Mesendoderm (in vitro differentiated cells): Measurements from ENCODE around the gene NAA11.

Experiments used
- DNase-seq: peaks from one replicate; pipeline ENCODE4 v3.0.0; 2013
- H2AK5ac ChIP-seq: 2 replicates; pipeline ENCODE4 v1.6.1; 2013; ENCODE audit warnings: low read length, inconsistent platforms
- H2BK120ac ChIP-seq: 2 replicates; pipeline ENCODE4 v1.6.1; 2013; ENCODE audit warnings: low read depth, mild to moderate bottlenecking, low read length, moderate library complexity, mixed read lengths
- H2BK15ac ChIP-seq: replicated peaks from 2 replicates; pipeline ENCODE4 v1.6.1; 2013; ENCODE audit warnings: low read depth, mild to moderate bottlenecking, moderate library complexity
- H2BK5ac ChIP-seq: 2 replicates; pipeline ENCODE4 v1.6.1; 2013; ENCODE audit warnings: low read length, inconsistent platforms
- H3K18ac ChIP-seq: 2 replicates; pipeline ENCODE4 v1.6.1; 2013; ENCODE audit warnings: mild to moderate bottlenecking, low read length, mixed read lengths
- H3K23ac ChIP-seq: one replicate; pipeline ENCODE4 v1.6.1; 2013; ENCODE audit warnings: low read length
- H3K27ac ChIP-seq: 2 replicates; pipeline ENCODE4 v1.5.1; 2013; ENCODE audit warnings: low read depth, mild to moderate bottlenecking, inconsistent platforms, low read length, moderate library complexity
- H3K27me3 ChIP-seq: 2 replicates; pipeline ENCODE4 v1.6.1; 2013; ENCODE audit warnings: low read length, control low read depth, mild to moderate bottlenecking, inconsistent platforms; ENCODE audit not compliant: insufficient read depth, poor library complexity
- H3K36me3 ChIP-seq: 2 replicates; pipeline ENCODE4 v1.6.1; 2013; ENCODE audit warnings: low read length, inconsistent platforms; ENCODE audit not compliant: control insufficient read depth, insufficient read depth
- H3K4ac ChIP-seq: one replicate; pipeline ENCODE4 v1.6.1; 2013; ENCODE audit warnings: low read depth, mild to moderate bottlenecking, low read length, moderate library complexity
- H3K4me1 ChIP-seq: 2 replicates; pipeline ENCODE4 v1.6.1; 2013; ENCODE audit warnings: low read depth, low read length, inconsistent platforms; ENCODE audit not compliant: control insufficient read depth
- H3K4me2 ChIP-seq: 2 replicates; pipeline ENCODE4 v1.6.1; 2013; ENCODE audit warnings: low read length
- H3K4me3 ChIP-seq: 2 replicates; pipeline ENCODE4 v1.5.1; 2013; ENCODE audit warnings: mild to moderate bottlenecking, low read length
- H3K56ac ChIP-seq: one replicate; pipeline ENCODE4 v1.6.1; 2013; ENCODE audit warnings: low read length
- H3K79me1 ChIP-seq: 2 replicates; pipeline ENCODE4 v1.6.1; 2013; ENCODE audit warnings: low read length, inconsistent platforms
- H3K79me2 ChIP-seq: 2 replicates; pipeline ENCODE4 v1.6.1; 2013; ENCODE audit warnings: mild to moderate bottlenecking, low read length; ENCODE audit not compliant: control insufficient read depth, insufficient read depth
- H3K9ac ChIP-seq: 2 replicates; pipeline ENCODE4 v1.6.1; 2013; ENCODE audit warnings: low read length, inconsistent platforms
- H4K5ac ChIP-seq: one replicate; pipeline ENCODE4 v1.6.1; 2013; ENCODE audit warnings: low read length
- H4K8ac ChIP-seq: one replicate; pipeline ENCODE4 v1.6.1; 2013; ENCODE audit warnings: low read depth, mild to moderate bottlenecking, control low read depth, low read length, moderate library complexity
- WGBS: extraction: QIAGEN DNeasy Blood & Tissue Kit; methylation state at CpG from one replicate; pipeline ENCODE4 v1.1.7; 2013; ENCODE audit warnings: low lambda C conversion rate, missing lambda C conversion rate; ENCODE audit not compliant: insufficient coverage; ENCODE audit errors: extremely low coverage; 5-methylcytosine and 5-hydroxymethylcytosine counted together

The NAA11 gene

DNA sequence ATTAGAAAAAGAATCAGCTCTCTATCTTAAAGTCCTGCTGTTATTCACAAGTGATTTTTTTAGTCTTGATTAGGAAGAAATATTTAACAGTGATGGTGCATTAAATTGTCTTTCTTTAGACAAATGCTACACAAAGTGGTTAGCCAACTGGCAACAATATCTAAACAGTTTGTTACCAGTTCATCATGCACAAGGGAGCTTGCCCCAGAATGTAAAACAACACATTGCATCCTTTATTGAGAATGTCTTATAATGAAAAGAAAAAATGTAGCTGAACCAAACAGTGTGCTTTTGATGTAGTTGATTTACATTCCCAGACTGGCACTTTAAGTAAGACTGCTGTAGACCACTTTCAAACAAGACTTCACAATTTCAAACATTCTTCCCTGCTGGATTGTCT lies 34.1 kb upstream of the NAA11 start:
- Histone ChIP-seq H2BK15ac (no peak overlapping the region), H3K79me1 (no peaks in the 10 kb centered on the region), H3K79me2 (no peaks in the 10 kb centered on the region), H4K8ac (no peak overlapping the region), H3K4me3 (no peak overlapping the region), H2BK5ac (no peak overlapping the region), H3K18ac (no peak overlapping the region), H3K4me1 (no peaks in the 10 kb centered on the region), H3K4me2 (no peak overlapping the region), H3K27me3 (no peaks in the 10 kb centered on the region), H3K27ac (no peak overlapping the region), H3K9ac (no peak overlapping the region), H3K4ac (no peak overlapping the region), H2BK120ac (no peak overlapping the region), H4K5ac (no peak overlapping the region), H3K23ac (no peak overlapping the region), H3K36me3 (no peaks in the 10 kb centered on the region), H3K56ac (no peak overlapping the region), H2AK5ac (no peak overlapping the region)
- no peak for DNase-seq

DNA sequence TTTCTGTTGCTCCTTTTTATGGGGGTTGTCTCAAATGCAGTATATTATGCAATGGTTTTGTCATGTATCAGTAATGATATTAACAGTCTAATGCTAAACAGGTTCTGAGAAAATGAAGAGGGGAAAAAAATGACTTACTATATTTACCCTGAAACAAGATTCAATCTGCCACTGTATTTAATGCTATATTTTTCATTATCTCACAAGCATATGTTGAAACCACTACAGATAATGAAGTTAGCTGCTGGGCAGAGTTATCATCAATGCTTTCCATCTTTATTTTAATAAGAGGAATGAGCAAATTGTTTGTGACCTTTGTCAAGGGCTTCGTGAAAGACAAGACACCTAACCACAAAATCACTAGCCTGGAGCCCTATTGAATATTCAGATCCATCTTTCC lies 32.6 kb upstream of the NAA11 start:
- H3K4me2 ChIP-seq = no peak overlapping the region
- no peaks in the 10 kb centered on the region for H3K79me2 ChIP-seq
- no peak overlapping the region for H3K4me3 ChIP-seq
- no peak overlapping the region for H3K27ac ChIP-seq
- H3K4ac ChIP-seq = no peak overlapping the region
- no peak overlapping the region for H3K23ac ChIP-seq
- no peak overlapping the region for H3K18ac ChIP-seq
- H4K8ac ChIP-seq = no peak overlapping the region
- H2BK5ac ChIP-seq = no peak overlapping the region
- H2BK15ac ChIP-seq = no peak overlapping the region
- no peak overlapping the region for H3K9ac ChIP-seq
- no peak for DNase-seq
- H4K5ac ChIP-seq = no peak overlapping the region
- no peaks in the 10 kb centered on the region for H3K4me1 ChIP-seq
- no peaks in the 10 kb centered on the region for H3K36me3 ChIP-seq
- no peak overlapping the region for H3K56ac ChIP-seq
- no peaks in the 10 kb centered on the region for H3K27me3 ChIP-seq
- H2BK120ac ChIP-seq = no peak overlapping the region
- no peak overlapping the region for H2AK5ac ChIP-seq
- H3K79me1 ChIP-seq = no peaks in the 10 kb centered on the region
- no CpG with 5 or more reads among the region's 1 CpG for WGBS

DNA sequence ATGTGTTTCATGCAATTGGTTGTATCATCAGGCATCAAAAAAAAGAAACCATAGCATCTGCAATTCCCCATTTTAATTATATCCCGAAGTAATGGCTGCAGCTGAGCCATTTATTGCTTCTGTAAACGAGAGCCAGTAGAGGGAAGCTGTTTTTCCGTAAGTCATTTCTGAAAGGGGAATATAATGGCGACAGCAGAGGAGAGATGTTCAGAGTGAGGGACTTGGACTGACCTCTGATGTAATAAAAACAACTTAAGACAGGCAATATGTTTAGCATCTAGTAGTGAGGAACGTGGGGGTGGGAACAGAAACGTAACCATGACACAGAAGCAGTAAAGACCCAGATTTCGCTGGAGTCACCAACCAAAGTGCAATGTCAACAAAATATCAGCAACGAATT lies 31.5 kb upstream of the NAA11 start:
- no peak overlapping the region for H4K5ac ChIP-seq
- no peak overlapping the region for H3K18ac ChIP-seq
- H3K4me1 ChIP-seq = no peaks in the 10 kb centered on the region
- no peak overlapping the region for H3K4me2 ChIP-seq
- H3K56ac ChIP-seq = no peak overlapping the region
- H3K4ac ChIP-seq = no peak overlapping the region
- H3K23ac ChIP-seq = no peak overlapping the region
- no peaks in the 10 kb centered on the region for H3K79me1 ChIP-seq
- no peak overlapping the region for H2AK5ac ChIP-seq
- no peak overlapping the region for H4K8ac ChIP-seq
- no peaks in the 10 kb centered on the region for H3K79me2 ChIP-seq
- no peak overlapping the region for H3K27ac ChIP-seq
- H2BK15ac ChIP-seq = no peak overlapping the region
- DNase-seq = no peak
- H3K4me3 ChIP-seq = no peak overlapping the region
- H3K27me3 ChIP-seq = no peaks in the 10 kb centered on the region
- no peak overlapping the region for H2BK5ac ChIP-seq
- WGBS = no CpG with 5 or more reads among the region's 8 CpGs
- no peak overlapping the region for H3K9ac ChIP-seq
- H2BK120ac ChIP-seq = no peak overlapping the region
- H3K36me3 ChIP-seq = no peaks in the 10 kb centered on the region

DNA sequence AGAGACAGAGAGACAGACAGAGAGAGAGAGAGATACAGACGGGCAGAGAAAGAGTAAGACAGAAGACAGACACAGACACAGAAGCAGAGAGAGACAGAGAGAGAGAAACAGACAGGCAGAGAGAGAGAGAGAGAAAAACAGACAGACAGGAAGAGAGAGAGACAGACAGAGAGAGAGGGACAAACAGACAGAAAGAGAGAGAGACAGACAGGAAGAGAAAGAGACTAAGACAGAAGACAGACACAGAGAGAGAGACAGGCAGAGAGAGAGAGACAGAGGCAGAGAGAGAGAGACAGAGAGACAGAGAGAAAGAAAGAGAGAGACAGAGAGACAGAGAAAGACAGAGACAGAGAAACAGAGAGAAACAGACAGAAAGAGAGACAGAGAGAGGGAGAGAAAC lies 27.2 kb upstream of the NAA11 start:
- no peak overlapping the region for H4K5ac ChIP-seq
- no CpG with 5 or more reads among the region's 1 CpG for WGBS

DNA sequence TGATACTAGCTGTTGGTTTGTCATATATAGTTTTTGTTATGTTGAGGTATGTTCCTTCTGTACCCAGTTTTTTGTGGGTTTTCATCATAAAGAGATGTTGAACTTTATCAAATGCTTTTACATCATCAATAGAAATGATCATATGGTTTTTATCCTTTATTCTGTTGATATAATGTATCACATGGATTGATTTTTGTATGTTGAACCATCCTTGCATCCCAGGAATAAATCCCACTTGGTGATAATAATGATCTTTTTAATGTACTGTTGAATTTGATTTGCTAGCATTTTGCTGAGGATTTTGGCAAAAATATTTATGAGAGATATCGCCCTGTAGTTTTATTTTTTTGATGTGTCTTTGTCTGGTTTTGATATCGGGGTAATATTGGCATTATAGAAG lies 22.5 kb upstream of the NAA11 start:
- Histone ChIP-seq H3K27me3 (no peaks in the 10 kb centered on the region), H3K36me3 (no peaks in the 10 kb centered on the region), H3K4me3 (no peak overlapping the region), H3K56ac (no peak overlapping the region), H2BK15ac (no peak overlapping the region), H3K9ac (no peak overlapping the region), H3K18ac (no peak overlapping the region), H3K79me1 (no peaks in the 10 kb centered on the region), H2BK120ac (no peak overlapping the region), H3K79me2 (no peaks in the 10 kb centered on the region), H4K5ac (no peak overlapping the region), H3K23ac (no peak overlapping the region), H2BK5ac (no peak overlapping the region), H3K27ac (no peak overlapping the region), H2AK5ac (no peak overlapping the region), H3K4me2 (no peak overlapping the region), H4K8ac (no peak overlapping the region), H3K4me1 (no peaks in the 10 kb centered on the region), H3K4ac (no peak overlapping the region)
- DNase-seq = no peak
- no CpG with 5 or more reads among the region's 2 CpGs for WGBS

More for the DNA sequence above, 27.2 kb upstream of the NAA11 start:
- H2AK5ac ChIP-seq = no peak overlapping the region
- no peaks in the 10 kb centered on the region for H3K36me3 ChIP-seq
- no peak overlapping the region for H3K27ac ChIP-seq
- H3K4me2 ChIP-seq = no peak overlapping the region
- no peak overlapping the region for H2BK15ac ChIP-seq
- H3K79me1 ChIP-seq = no peaks in the 10 kb centered on the region
- H2BK120ac ChIP-seq = no peak overlapping the region
- no peak for DNase-seq
- H3K56ac ChIP-seq = no peak overlapping the region
- no peaks in the 10 kb centered on the region for H3K4me1 ChIP-seq
- no peak overlapping the region for H2BK5ac ChIP-seq
- H3K18ac ChIP-seq = no peak overlapping the region
- no peaks in the 10 kb centered on the region for H3K27me3 ChIP-seq
- no peak overlapping the region for H3K9ac ChIP-seq
- H3K4me3 ChIP-seq = no peak overlapping the region
- H3K4ac ChIP-seq = no peak overlapping the region
- H3K79me2 ChIP-seq = no peaks in the 10 kb centered on the region
- H4K8ac ChIP-seq = no peak overlapping the region
- no peak overlapping the region for H3K23ac ChIP-seq

DNA sequence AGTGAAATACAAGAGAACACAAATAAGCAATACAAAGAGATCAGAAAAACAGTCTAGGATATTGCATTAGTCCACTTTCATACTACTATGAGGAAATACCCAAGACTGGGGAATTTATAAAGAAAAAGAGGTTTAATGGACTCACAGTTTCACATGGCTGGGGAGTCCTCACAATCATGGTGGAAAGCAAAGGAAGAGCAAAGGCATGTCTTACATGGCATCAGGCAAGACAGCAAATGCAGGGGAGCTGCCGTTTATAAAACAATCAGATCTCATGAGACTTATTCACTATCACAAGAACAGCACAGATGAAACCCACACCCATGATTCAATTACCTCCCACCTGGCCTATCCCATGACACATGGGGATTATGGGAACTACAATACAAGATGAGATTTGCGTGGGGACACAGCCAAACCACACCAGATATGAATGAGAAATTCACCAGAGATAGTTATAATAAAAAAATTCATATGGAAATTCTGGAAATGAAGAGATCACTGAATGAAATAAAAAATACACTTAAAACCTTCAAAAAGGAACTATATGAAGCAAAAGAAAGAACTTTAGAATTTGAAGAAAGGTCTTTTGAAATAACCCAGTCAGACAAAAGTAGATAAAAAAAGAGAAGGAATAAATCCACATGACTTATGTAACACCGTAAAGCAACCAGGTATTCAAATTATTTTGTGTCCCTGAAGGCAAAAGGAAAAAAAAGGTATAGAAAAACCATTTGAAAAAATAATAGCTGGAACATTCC lies 16.2 kb upstream of the NAA11 start:
- Histone ChIP-seq H2BK120ac (no peak overlapping the region), H3K27me3 (no peaks in the 10 kb centered on the region), H3K79me1 (no peaks in the 10 kb centered on the region), H2BK15ac (no peak overlapping the region), H2BK5ac (no peak overlapping the region), H3K4ac (no peak overlapping the region), H3K18ac (no peak overlapping the region), H3K79me2 (no peaks in the 10 kb centered on the region), H3K4me2 (no peak overlapping the region), H2AK5ac (no peak overlapping the region), H4K5ac (no peak overlapping the region), H4K8ac (no peak overlapping the region), H3K23ac (no peak overlapping the region), H3K56ac (no peak overlapping the region), H3K4me1 (no peaks in the 10 kb centered on the region), H3K9ac (no peak overlapping the region), H3K4me3 (no peak overlapping the region), H3K36me3 (no peaks in the 10 kb centered on the region), H3K27ac (no peak overlapping the region)
- WGBS = no CpG with 5 or more reads among the region's 3 CpGs
- DNase-seq = no peak
